Testis (tissue), 3 donors: ENCODE results near the gene LGALS7B. TPM values are rescaled to one million over a fixed set of nuclear protein-coding genes. Genes with fewer than 3 reads are reported as not detected.

Experiments used
- DNase-seq: peaks from one replicate; pipeline ENCODE4 v3.0.0-alpha.2; 2019
- H3K27ac ChIP-seq, 2 donors: fragments of 200-600 bp; sonication (generic); one replicate each; pipeline ENCODE4 v1.5.1; 2019
- H3K27me3 ChIP-seq: fragments of 200-600 bp; sonication (generic); one replicate; pipeline ENCODE4 v1.5.1; 2019
- H3K36me3 ChIP-seq: fragments of 200-600 bp; sonication (generic); one replicate; pipeline ENCODE4 v1.5.1; 2017; ENCODE audit warnings: low read depth; ENCODE audit errors: missing control alignments
- H3K4me1 ChIP-seq: fragments of 200-600 bp; sonication (generic); one replicate; pipeline ENCODE4 v1.5.1; 2019
- H3K4me3 ChIP-seq, 2 donors: fragments of 200-600 bp; sonication (generic); one replicate each; pipeline ENCODE4 v1.5.1; 2017 to 2019
- H3K9me3 ChIP-seq: fragments of 200-600 bp; sonication (generic); one replicate; pipeline ENCODE4 v1.5.1; 2017
- CTCF ChIP-seq, 3 experiments: fragments of 450-650 bp in 2 of 3; fragments of 200-600 bp in 1 of 3; sonication (generic) in 1 of 3; IDR thresholded peaks; one replicate each; pipeline ENCODE4 v1.5.1; 2016 to 2019; ENCODE audit warnings: antibody characterized with exemption in 3 of 3, mild to moderate bottlenecking in 2 of 3, moderate library complexity in 1 of 3
- POLR2A ChIP-seq: fragments of 450-650 bp; IDR thresholded peaks from one replicate; pipeline ENCODE4 v1.6.1; 2017; ENCODE audit warnings: antibody characterized with exemption, mild to moderate bottlenecking, moderate library complexity
- WGBS, 2 donors: methylation state at CpG; one replicate each; pipeline ENCODE4 v1.1.5; 2018; 5-methylcytosine and 5-hydroxymethylcytosine counted together
- intact Hi-C: fragments of 100-400 bp; cut with DNase I; formaldehyde crosslinking; loops from one replicate; pipeline ENCODE4 v1.15.1; 2023; ENCODE audit warnings: low total_unique reads
- polyA plus RNA-seq: library from polyadenylated mRNA; stranded (reverse); fragments of 350-450 nt; fragmentation: Illumina TruSeq; extraction: RNeasy Lipid Tissue Mini Kit (QIAGEN cat#74804); gene quantifications from one replicate; pipeline ENCODE4 v1.2.3, GENCODE V29; 2014; ENCODE audit warnings: low read depth, low replicate concordance; ENCODE audit not compliant: insufficient read depth
- total RNA-seq, 2 donors: library from RNA; depleted of rRNA; stranded (reverse); fragments of >200 nt; gene quantifications; one replicate each; pipeline ENCODE4 v1.2.3, GENCODE V29; 2016

The LGALS7B gene
- total and polyA plus RNA-seq, 3 donors from 2014 or later: 2.3 to 8.1 TPM; not detected in 1

DNA sequence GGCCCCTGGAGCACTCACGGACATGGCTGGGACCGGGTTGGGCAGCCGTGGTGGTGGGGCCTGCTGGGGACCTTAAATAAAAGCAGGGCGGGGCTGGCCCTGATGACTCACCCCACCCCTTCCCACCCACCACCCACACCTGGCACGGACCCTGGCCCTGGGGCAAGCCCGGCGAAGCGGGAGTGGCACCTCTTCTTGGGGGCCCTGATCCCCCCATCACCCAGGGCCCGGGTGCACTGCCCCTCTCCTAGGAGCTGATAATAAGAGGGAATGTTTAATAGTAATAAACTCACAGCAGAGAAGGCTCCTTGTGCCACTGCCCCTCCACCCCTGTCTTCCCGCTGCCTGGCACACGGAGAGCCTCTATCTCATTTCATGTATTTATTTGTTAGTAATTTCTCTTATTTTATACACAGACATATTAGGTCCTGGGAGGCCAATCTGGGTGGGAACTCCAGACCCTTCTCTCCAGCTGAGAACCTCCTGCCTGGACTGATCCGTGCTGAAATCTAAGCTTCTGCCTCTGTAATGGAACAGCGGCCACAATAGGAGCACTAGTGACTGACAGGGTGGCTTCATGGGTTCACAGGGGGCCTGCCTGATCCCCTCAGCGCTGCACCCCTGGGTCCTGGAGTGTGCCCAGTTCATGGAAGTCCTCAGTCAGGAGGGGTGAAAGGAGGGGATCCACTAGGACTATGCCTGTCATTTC lies 15.4 kb upstream of the LGALS7B start, which contains the start of gene LGALS7:
Gene LGALS7, minus strand, starts transcription at position 49 of the 709 bp plus-strand sequence. Its CDS starts 25 bp downstream, at position 24.
- TF ChIP-seq CTCF (IDR thresholded peaks at IDR 0.05): no peak
- TF ChIP-seq POLR2A: no peak
- DNase-seq: no peak
- intact Hi-C loops: no loop called here
- H3K9me3 ChIP-seq: no peaks in the 10 kb centered on the region
- WGBS, 2 donors: 72 to 79% methylated on average over 4 to 6 of the region's 14 CpGs
- peaks cover 8% of the 10 kb centered on the region for H3K4me1 ChIP-seq
- no peaks in the 10 kb centered on the region for H3K27me3 ChIP-seq
- H3K4me3 ChIP-seq: no peak within 1 kb of the TSS
- no peaks in the 10 kb centered on the region for H3K36me3 ChIP-seq
- H3K27ac ChIP-seq: no peak within 1 kb of the TSS

DNA sequence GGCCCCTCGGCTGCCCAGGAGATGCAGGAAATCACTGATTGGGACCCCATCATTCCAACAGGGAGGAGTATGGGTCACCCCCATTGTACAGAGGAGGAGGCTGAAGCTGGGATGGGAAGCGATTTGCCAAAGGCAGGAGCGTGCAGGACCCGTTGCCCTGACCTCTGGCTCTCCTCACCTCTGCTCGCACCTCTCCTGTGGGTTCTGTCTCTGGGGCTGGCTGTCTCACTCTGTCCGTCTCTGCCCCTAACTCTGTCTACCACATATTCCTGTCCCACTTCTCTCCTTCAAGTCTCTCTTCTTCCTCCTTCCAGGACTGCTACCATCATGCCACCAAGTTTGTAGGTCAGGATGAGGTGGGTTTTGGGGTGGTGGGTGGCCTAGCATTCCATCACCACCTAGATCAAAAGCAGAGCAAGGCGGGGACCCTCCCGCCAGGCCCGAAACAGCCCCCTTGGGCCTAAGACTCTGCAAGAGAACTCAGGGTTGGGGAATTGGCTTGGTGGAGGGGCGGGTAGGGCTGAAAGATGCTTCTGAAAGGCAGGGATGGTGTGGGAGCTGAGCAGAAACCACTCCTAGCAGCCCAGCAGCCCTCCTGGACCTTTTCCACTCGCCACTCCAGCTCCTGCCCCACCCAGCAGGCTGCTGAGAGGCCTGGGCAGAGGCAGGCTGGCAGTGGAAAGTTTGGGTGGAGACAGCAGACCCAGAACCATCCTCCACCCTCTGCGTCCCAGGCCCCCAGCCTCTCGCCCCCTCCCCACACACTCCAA lies 14.6 kb upstream of the LGALS7B start:
- Histone ChIP-seq H3K36me3 (no peaks in the 10 kb centered on the region), H3K9me3 (no peaks in the 10 kb centered on the region), H3K4me3 (no peak overlapping the region), H3K27ac (no peak overlapping the region), H3K27me3 (no peaks in the 10 kb centered on the region), H3K4me1 (peaks cover 12% of the 10 kb centered on the region)
- TF ChIP-seq POLR2A (no peak), CTCF (IDR thresholded peaks at IDR 0.05) (no peak)
- no peak for DNase-seq
- 84 to 85% methylated on average over 11 to 13 of the region's 13 CpGs for WGBS, 2 donors
- intact Hi-C loops: no loop called here

DNA sequence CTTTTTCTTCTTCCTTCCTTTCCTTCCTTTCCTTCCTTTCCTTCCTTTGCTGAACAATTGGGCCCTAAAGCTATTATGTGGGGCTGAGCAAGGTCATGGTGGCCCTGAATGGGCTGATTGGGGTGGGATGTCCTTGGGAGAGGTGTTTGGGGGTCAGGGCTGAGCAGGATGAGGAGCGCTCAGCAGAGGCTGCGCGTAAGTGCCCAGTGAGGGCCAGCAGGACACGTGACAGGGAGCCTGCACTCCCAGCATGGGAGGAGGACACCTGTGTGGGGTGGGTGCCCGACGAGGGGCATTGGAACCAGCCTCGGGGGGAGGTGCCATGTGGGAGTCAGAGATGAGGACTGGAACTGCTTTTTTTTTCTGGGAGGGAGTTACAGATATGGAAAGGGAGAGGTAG lies 10.3 kb upstream of the LGALS7B start:
- Histone ChIP-seq H3K9me3 (no peaks in the 10 kb centered on the region), H3K4me1 (peaks cover 6% of the 10 kb centered on the region), H3K4me3 (no peak overlapping the region), H3K36me3 (no peaks in the 10 kb centered on the region), H3K27me3 (no peaks in the 10 kb centered on the region), H3K27ac (no peak overlapping the region)
- DNase-seq: peak; percentile 57
- intact Hi-C loops: no loop called here
- 24 to 42% methylated on average over 7 of the region's 7 CpGs for WGBS, 2 donors
- TF ChIP-seq POLR2A (no peak), CTCF (IDR thresholded peaks at IDR 0.05) (no peak)

DNA sequence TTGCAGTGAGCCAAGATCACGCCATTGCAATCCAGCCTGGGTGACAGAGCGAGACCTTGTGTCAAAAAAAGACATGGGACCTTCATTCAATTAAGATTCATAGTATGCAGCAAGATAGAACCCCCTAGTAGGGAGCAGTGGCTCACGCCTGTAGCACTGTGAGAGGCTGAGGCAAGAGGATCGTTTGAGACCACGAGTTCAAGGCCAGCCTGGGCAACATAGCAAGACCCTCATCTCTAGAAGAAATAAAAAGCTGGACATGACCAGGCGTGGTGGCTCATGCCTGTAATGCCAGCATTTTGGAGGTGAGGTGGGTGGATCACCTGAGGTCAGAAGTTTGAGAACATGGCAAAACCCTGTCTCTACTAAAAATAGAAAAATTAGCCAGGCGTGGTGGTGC lies 8.6 kb upstream of the LGALS7B start:
- WGBS, 2 donors: 69 to 77% methylated on average over 7 of the region's 7 CpGs
- Histone ChIP-seq H3K27me3 (no peaks in the 10 kb centered on the region), H3K27ac (peak overlapping the region; percentile 10 to 61), H3K36me3 (no peaks in the 10 kb centered on the region), H3K9me3 (no peaks in the 10 kb centered on the region), H3K4me3 (no peak overlapping the region), H3K4me1 (peaks cover 6% of the 10 kb centered on the region)
- intact Hi-C loops: no loop called here
- TF ChIP-seq POLR2A: no peak
- no peak for TF ChIP-seq CTCF (IDR thresholded peaks at IDR 0.05)
- DNase-seq: no peak
